ENCODE results near the gene MT1M.
"Not testable (repeated sequence)": the region's sequence is repeated elsewhere in the genome, so short reads cannot be mapped to it uniquely, and the experiment has no call there.

DNA sequence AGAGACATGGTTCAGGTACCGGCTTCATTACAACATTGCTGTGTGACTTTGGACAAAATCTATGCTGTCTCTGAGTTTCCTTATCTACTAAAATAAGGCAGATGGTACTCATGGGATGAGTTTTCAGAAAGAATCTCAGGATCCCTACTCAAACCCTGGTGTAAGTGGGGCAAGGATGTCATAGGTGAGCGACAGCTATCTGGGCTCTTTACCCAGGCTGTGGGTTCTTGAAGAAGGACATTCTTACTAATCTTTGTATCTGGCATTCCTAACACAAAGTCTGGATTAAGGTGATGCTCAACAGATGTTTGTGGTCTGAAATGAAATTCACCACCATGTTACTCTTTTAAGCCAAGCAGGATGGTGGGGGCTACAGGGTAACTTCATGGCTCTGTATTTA, 49.5 kb upstream of the MT1M start:
- TF ChIP-seq, protein P1, sequence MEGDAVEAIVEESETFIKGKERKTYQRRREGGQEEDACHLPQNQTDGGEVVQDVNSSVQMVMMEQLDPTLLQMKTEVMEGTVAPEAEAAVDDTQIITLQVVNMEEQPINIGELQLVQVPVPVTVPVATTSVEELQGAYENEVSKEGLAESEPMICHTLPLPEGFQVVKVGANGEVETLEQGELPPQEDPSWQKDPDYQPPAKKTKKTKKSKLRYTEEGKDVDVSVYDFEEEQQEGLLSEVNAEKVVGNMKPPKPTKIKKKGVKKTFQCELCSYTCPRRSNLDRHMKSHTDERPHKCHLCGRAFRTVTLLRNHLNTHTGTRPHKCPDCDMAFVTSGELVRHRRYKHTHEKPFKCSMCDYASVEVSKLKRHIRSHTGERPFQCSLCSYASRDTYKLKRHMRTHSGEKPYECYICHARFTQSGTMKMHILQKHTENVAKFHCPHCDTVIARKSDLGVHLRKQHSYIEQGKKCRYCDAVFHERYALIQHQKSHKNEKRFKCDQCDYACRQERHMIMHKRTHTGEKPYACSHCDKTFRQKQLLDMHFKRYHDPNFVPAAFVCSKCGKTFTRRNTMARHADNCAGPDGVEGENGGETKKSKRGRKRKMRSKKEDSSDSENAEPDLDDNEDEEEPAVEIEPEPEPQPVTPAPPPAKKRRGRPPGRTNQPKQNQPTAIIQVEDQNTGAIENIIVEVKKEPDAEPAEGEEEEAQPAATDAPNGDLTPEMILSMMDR (IDR thresholded peaks at IDR 0.05) = not testable (repeated sequence)
- TF ChIP-seq JUN (IDR thresholded peaks at IDR 0.05) = not testable (repeated sequence)
- TF ChIP-seq, protein P2, sequence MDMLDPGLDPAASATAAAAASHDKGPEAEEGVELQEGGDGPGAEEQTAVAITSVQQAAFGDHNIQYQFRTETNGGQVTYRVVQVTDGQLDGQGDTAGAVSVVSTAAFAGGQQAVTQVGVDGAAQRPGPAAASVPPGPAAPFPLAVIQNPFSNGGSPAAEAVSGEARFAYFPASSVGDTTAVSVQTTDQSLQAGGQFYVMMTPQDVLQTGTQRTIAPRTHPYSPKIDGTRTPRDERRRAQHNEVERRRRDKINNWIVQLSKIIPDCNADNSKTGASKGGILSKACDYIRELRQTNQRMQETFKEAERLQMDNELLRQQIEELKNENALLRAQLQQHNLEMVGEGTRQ (IDR thresholded peaks at IDR 0.05) = not testable (repeated sequence)
